Mucosa of descending colon (tissue), 3 donors: ENCODE results near the gene ROS1. TPM values are rescaled to one million over a fixed set of nuclear protein-coding genes. Genes with fewer than 3 reads are reported as not detected.
A peak's percentile ranks its signal among the peaks of the same experiment; 100 is the strongest.

ENCODE experiments used
- ATAC-seq: fragments of 200-7000 bp; cut with Tn5 transposase; one replicate; pipeline ENCODE4 v1.9.1; 2020; ENCODE audit warnings: mild to moderate bottlenecking, moderate library complexity
- DNase-seq, 3 donors: peaks; one replicate each; pipeline ENCODE4 v3.0.0-alpha.2; 2020
- H3K36me3 ChIP-seq: fragments of 200-600 bp; one replicate; pipeline ENCODE4 v1.8.0; 2021; ENCODE audit warnings: low read depth, mild to moderate bottlenecking
- H3K4me1 ChIP-seq: fragments of 200-600 bp; one replicate; pipeline ENCODE4 v1.8.0; 2021; ENCODE audit warnings: low read depth, mild to moderate bottlenecking
- H3K4me3 ChIP-seq: fragments of 200-600 bp; one replicate; pipeline ENCODE4 v1.8.0; 2021; ENCODE audit warnings: mild to moderate bottlenecking
- H3K9me3 ChIP-seq: fragments of 200-600 bp; one replicate; pipeline ENCODE4 v1.8.0; 2021; ENCODE audit warnings: mild to moderate bottlenecking
- CTCF ChIP-seq: fragments of 200-600 bp; IDR thresholded peaks from one replicate; pipeline ENCODE4 v1.8.0; 2022; ENCODE audit warnings: antibody characterized with exemption, mild to moderate bottlenecking
- intact Hi-C, 2 donors: fragments of 100-400 bp; cut with DNase I in 1 of 2; cut with micrococcal nuclease in 1 of 2; formaldehyde crosslinking; loops; one replicate each; pipeline versions ENCODE4 v1.11.0 to v1.11.1; 2022; cut with DNase I, micrococcal nuclease
- total RNA-seq, 3 donors: library from RNA; stranded (reverse); fragmentation: NEBNext Ultra II Directional in 2 of 3; extraction: Animal tissue kit (Norgen Biotek cat#: 25700) in 2 of 3; gene quantifications; one replicate each; pipeline versions ENCODE4 v1.2.1 to v1.2.4, GENCODE V29; 2021 to 2023
- donor health status: DM: no; HTN: no; CAD: no; lungs with moderate emphysema.
- donor health status: DM: no; HTN: no; CAD: no.
- donor health status: DM: no; HTN: yes; CAD: no.

The ROS1 gene
- total RNA-seq, 3 donors from 2014 or later = 0.38 to 1.1 (median 1.0) TPM

DNA sequence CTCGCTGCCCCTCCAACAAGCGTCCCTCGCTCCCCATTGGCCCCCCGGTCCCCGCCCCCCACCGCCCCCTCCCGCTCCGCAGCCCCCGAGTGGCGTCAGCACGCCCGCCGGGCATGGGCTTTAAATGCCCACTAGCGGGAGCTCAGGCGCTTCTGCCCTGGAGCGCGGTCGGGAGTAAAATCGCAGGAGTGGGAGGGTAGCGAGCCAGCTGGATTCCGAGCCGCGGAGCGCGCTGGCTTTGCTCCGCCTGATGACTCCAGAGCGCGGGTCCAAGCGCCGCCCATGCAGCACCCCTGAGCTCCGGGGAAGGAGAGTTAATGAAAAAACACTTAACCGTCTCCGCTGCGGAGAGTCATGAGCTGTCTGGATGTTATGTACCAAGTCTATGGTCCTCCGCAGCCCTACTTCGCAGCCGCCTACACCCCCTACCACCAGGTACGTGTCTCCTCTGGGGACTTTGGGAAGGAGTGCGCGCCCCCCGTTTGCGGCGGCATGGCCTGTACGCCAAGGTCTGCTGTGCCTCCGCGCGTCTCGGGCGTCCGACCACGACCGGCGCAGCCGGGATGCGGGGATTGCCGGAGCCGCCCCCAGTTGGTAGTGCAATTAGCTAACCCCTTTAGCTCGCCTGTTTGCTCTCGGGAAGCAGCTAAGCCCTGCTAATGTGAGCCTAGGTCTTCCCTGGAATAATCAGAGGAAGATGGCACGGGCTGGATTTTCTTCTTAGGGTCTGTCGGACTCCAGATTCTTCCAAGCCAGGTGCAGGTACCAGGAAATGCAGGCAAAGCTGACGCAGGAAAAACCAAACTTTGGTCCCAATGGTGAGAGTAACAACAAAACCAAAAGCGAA is 160.1 kb downstream of the ROS1 start, which contains the start of gene VGLL2:
VGLL2 (plus strand) TSS at position 149 of the 847 bp plus-strand sequence; CDS start at position 355, 206 bp downstream.
- ATAC-seq (peak; percentile 77), DNase-seq (peak; percentile 39 to 59 (median 46))
- Histone ChIP-seq H3K4me1 (peaks cover 25% of the 10 kb centered on the region), H3K36me3 (no peaks in the 10 kb centered on the region), H3K9me3 (no peaks in the 10 kb centered on the region), H3K4me3 (no peak within 1 kb of the TSS)
- TF ChIP-seq CTCF = no peak
- intact Hi-C loops = no loop called here

DNA sequence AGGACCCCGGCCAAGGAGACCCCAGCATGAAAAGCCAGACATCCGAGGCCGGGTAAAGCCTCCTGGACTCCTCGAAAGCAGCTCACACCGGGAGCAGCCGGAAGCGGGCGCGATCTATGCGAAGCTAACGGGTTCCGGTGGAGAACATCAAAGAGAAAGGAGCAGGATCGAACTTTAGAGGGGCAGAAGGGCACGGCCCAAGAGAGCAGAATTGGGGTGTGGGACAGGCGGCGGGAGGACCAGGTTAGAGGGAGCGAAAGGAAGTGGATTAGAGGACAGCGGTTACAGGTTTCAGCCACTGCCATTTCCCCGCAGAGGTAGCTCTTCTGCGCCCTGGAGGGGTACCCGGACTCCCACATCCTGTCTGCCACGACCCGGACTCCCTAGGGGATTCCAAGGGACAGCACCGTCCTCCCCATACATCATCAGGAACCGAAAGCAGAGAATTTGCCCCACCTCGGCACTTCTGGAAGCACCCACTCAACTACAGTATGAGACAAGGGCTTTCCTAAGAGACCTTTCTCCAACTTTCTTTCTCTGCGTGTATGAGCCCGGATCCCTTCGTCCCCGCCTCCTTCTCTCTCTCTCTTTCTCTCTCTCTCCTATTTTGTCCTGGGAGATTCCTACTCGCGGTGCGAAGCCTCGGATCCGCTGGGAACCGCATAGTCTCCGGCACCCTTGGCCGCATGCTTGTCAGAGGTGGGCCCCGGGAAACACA is 160.9 kb downstream of the ROS1 start:
- intact Hi-C loops = no loop called here
- Histone ChIP-seq H3K4me1 (peaks cover 22% of the 10 kb centered on the region), H3K36me3 (no peaks in the 10 kb centered on the region), H3K4me3 (no peak overlapping the region), H3K9me3 (no peaks in the 10 kb centered on the region)
- DNase-seq (peak in 1 of 3 donors; percentile 25), ATAC-seq (peak; percentile 32)
- TF ChIP-seq CTCF = no peak

DNA sequence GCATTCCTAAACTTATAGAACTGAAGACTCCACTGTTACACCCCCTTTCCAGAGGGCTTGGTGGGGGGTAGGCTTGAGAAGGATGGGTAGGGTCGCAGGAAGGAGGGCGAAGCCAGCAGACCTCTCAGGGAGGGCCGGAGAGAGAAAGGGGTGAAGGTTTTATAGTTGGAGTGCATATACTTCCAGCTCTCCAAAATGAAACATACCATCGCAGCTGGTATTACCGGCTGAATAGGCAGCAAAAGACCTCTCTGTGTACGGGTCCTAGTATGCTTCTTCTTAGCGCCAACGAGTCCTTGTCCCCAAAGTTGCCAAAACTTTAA is 161.4 kb downstream of the ROS1 start:
- Histone ChIP-seq H3K4me3 (no peak overlapping the region), H3K4me1 (peaks cover 22% of the 10 kb centered on the region), H3K9me3 (no peaks in the 10 kb centered on the region), H3K36me3 (no peaks in the 10 kb centered on the region)
- no peak for DNase-seq
- intact Hi-C loops = no loop called here
- ATAC-seq = peak; percentile 8
- TF ChIP-seq CTCF = no peak

DNA sequence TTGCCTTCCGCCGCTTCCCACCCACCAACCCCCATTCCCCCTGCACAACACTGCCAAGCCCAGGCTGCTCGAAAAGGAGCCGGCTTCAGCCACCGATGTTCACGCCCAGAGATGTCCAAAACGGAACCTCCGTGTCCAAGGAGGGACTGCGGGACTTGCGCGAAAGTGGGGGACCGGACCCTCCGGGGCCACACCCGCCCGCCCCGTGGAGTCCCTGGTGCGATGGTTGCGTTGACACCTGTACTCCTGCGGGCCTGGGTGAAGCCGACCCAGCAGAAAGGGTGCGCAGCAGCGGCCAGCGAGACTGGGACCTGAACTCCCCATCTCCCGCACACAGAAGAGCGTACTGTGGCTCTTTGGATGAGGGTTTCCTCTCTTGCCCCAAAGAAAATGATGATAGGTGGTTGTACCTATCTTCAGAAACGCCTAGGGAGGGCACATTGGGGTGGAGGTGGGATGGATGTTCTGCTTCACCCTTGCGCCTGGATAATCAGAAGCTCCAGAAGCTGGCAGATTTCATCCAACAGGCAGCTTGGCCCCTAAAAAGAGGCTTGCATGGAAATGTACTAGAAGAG is 162.3 kb downstream of the ROS1 start:
- ATAC-seq = no peak

DNA sequence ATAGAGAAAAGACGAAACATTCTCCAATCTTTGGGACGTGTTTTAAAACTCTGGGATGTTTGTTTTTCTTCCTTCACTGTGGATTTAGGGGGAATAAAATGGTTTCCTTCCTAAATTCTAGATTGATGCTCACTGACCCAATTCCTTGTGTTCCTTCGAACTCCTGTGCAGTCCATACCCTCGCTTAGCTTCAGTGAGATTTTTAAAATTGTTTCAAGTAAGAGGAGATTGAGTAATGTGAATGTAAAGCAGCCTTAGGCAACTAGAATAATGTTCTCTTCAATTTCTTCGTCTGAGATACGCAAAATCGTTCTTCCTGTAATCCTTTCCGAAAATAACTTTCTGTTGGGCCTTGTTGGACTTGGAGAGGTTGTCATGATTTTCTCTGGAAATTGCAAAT is 162.9 kb downstream of the ROS1 start:
- intact Hi-C loops = no loop called here
- no peaks in the 10 kb centered on the region for H3K36me3 ChIP-seq
- no peaks in the 10 kb centered on the region for H3K9me3 ChIP-seq
- no peak for TF ChIP-seq CTCF
- DNase-seq = no peak
- H3K4me3 ChIP-seq = no peak overlapping the region
- ATAC-seq = no peak
- H3K4me1 ChIP-seq = peaks cover 22% of the 10 kb centered on the region

More for the DNA sequence above, 162.3 kb downstream of the ROS1 start:
- peaks cover 22% of the 10 kb centered on the region for H3K4me1 ChIP-seq
- no peak for DNase-seq
- H3K9me3 ChIP-seq = no peaks in the 10 kb centered on the region
- no peak overlapping the region for H3K4me3 ChIP-seq
- H3K36me3 ChIP-seq = no peaks in the 10 kb centered on the region
- no peak for TF ChIP-seq CTCF
- intact Hi-C loops = no loop called here
